Measurements from ENCODE around the gene RBM15B.
"Not testable (repeated sequence)": the region's sequence is repeated elsewhere in the genome, so short reads cannot be mapped to it uniquely, and the experiment has no call there.

Gene RBM15B

GRCh38 chr3:51378726-51379125, 12.4 kb upstream of the RBM15B start:
- DNase-seq, result no peak

- no peak for DNase-seq
These were observed 11.8 kb upstream of the RBM15B start for GRCh38 chr3:51379301-51379700.

- no peak for DNase-seq
These were observed 11.2 kb upstream of the RBM15B start for GRCh38 chr3:51379746-51380455.

- no peak for DNase-seq
These were observed 10.3 kb upstream of the RBM15B start for GRCh38 chr3:51380601-51381332.

GRCh38 chr3:51381333-51381705, 9.8 kb upstream of the RBM15B start:
- no peak for DNase-seq

- DNase-seq, result no peak
These were observed 8.9 kb upstream of the RBM15B start for GRCh38 chr3:51382076-51382745.

GRCh38 chr3:51382947-51383578, 8.0 kb upstream of the RBM15B start:
- DNase-seq, result no peak

- no peak for DNase-seq
These were observed 6.9 kb upstream of the RBM15B start for GRCh38 chr3:51384055-51384725.

- peak; percentile 47 for DNase-seq
These were observed 6.2 kb upstream of the RBM15B start, which contains the start of gene MANF for GRCh38 chr3:51384726-51385473. Gene MANF, plus strand, starts transcription at chr3:51385291. Its CDS starts 52 bp downstream, at chr3:51385343.

DNA sequence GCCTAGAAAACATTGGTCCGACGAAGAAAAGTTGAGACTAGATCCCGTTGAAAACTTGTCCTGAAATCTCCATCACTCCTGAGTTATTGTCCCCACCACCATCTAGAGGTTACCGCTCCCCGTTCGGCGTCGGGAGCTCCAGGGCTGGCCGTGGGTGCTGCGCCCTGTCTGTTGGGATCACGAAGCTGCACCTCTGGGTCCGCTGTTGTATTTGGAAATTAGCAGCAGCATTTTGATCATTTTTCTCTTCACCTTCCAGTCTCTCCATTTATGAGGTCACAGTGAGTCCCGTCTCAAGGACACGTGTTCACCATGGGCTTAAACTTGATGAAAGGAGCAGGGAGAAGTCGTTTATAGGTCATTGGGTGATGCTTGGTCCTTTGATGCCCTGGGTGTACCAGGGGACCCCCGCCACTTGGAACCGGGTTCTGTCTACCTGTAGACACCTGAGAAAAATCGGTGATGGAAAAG, 5.4 kb upstream of the RBM15B start:
- DNase-seq, result no peak

GRCh38 chr3:51386159-51386851, 4.8 kb upstream of the RBM15B start:
- DNase-seq, result no peak

- DNase-seq, result no peak
These were observed 4.2 kb upstream of the RBM15B start for GRCh38 chr3:51386852-51387229.

- not testable (repeated sequence) for DNase-seq
These were observed 3.8 kb upstream of the RBM15B start for GRCh38 chr3:51387281-51387680.

DNA sequence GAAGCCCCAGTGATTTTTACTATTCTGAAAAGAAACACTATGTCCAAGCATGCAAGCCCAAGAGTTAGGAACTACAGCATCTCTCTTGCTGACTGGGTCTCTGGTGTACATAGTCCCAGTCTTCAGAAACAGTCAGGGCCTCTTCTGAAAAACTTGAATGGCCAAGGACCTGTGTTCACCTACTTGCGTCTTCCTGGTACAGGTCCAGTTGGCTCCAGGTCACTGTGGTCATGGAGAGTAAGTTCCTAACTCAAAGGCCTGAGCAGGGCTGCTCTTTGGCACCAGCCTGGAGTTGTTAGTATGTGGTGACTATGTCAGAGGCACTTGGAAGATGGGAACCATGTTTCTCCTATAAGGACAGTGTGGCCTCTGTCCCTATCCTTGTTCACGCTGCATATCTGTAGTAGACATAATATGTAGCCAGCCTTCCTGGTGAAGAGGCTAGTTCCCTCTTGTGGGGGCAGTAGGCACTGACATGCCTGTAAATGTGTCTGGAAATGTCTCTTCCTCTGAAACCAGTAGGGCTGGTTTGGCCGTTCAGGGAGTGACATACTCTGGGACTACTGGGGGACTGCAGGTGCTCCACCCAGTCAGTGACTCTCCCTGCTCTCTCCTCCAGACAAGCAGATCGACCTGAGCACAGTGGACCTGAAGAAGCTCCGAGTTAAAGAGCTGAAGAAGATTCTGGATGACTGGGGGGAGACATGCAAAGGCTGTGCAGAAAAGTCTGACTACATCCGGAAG, 2.6 kb upstream of the RBM15B start:
- no peak for DNase-seq

- DNase-seq, result no peak
These were observed 1.5 kb upstream of the RBM15B start for GRCh38 chr3:51389423-51390183.

DNA sequence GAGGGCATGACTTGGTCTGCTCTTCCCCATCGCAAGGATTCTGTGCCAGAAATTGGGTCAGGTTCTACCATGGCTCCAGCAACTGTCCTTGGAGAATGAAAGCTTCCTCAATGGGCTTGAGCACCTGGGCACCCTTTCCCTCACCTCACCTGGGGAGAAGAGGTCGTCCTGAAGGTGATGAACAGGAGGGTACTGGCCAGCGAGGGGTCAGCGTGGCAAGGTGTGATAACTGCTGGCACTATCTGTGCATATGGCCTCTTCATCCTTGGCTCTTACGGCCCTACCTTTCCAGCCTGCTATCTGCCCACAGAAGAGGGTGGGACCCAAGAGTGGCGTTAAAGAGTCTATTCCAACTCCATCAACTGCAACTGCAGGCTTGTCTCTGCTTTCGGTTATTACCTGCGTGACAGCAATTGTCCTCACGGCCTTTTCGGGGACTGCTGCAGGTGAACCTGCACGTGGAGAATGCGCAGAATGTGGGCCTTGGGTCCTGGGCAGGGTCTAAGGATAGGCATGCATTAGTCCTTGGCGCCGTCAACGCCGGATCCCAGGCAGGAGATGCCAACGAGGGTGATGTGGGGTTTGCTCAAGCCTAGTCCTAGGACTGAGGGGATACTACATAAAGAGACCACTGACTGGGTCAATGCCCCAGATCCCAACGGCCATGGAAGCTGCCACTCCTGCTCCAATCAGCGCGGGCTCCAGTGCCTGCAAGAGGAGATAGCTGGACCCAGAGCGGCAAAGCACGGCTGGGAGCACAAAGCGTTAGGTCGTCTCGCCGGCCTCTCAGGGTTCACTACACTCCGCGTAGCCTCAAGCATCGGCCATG, 625 bp upstream of the RBM15B start:
- DNase-seq, result no peak

DNA sequence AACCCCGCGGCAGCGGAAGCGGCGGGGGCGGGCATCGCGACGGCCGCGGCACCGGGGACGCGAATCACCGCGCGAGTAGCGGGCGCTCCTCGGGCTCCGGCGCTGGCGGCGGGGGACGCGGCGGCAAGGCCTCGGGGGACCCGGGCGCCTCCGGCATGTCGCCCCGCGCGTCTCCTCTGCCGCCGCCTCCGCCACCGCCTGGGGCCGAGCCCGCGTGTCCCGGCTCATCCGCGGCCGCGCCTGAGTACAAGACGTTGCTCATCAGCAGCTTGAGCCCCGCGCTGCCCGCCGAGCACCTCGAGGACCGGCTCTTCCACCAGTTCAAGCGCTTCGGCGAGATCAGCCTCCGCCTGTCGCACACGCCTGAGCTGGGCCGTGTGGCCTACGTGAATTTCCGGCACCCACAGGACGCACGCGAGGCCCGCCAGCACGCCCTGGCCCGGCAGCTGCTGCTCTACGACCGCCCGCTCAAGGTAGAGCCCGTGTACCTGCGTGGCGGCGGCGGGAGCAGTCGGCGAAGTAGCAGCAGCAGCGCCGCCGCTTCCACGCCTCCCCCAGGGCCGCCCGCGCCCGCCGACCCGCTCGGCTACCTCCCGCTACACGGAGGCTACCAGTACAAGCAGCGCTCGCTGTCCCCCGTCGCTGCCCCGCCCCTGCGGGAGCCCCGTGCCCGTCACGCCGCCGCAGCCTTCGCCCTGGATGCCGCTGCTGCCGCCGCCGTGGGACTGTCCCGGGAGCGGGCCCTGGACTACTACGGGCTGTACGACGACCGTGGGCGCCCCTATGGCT, 675 bp downstream of the RBM15B start:
- no peak for DNase-seq
